ENCODE results near the gene ETHE1. TPM values are rescaled to one million over a fixed set of nuclear protein-coding genes. Genes with fewer than 3 reads are reported as not detected.

ETHE1 gene
- total and polyA plus RNA-seq, 2 of the 8 experiments (the other 6 are each of a cell fraction or from before 2014, with no cell fraction given) = 19.9 to 96.0 TPM

DNA sequence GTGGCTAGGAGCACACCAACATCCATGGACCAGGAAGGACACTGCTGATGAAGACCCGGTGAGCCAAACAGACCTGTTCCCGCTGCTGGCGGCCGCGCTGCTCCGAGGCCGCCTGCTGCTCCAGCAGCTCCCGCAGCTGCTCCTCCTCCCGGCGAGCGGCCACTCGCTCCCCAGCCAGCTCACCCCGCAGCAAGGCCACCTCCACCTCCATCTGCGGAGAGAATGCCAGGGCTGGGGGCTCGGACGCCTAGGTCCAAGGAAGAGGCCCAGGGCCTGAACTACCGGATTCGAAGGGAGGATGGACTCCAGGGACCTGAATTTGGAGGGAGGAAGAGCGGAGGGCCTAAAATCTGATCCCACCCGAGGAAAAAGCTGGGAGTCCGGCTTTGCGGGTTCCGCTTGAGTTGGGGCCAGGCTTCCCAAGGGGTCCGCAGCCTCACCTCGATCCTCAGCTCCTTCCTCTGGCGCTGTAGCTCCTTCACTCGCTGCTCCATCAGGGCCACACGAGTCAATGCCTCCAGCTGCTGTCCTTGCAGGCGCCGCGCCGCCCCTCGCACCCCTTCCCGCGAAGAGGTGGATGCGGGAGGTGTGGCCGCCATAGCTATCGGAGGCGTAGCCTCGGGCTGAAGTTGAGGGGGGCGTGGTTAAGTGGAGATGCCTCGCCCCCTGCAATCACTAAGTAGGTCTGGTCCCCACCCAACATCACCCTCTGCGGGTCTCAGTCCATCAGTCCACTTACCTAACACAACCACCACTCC lies 25.2 kb downstream of the ETHE1 start (continued):
- TF ChIP-seq, protein P1, sequence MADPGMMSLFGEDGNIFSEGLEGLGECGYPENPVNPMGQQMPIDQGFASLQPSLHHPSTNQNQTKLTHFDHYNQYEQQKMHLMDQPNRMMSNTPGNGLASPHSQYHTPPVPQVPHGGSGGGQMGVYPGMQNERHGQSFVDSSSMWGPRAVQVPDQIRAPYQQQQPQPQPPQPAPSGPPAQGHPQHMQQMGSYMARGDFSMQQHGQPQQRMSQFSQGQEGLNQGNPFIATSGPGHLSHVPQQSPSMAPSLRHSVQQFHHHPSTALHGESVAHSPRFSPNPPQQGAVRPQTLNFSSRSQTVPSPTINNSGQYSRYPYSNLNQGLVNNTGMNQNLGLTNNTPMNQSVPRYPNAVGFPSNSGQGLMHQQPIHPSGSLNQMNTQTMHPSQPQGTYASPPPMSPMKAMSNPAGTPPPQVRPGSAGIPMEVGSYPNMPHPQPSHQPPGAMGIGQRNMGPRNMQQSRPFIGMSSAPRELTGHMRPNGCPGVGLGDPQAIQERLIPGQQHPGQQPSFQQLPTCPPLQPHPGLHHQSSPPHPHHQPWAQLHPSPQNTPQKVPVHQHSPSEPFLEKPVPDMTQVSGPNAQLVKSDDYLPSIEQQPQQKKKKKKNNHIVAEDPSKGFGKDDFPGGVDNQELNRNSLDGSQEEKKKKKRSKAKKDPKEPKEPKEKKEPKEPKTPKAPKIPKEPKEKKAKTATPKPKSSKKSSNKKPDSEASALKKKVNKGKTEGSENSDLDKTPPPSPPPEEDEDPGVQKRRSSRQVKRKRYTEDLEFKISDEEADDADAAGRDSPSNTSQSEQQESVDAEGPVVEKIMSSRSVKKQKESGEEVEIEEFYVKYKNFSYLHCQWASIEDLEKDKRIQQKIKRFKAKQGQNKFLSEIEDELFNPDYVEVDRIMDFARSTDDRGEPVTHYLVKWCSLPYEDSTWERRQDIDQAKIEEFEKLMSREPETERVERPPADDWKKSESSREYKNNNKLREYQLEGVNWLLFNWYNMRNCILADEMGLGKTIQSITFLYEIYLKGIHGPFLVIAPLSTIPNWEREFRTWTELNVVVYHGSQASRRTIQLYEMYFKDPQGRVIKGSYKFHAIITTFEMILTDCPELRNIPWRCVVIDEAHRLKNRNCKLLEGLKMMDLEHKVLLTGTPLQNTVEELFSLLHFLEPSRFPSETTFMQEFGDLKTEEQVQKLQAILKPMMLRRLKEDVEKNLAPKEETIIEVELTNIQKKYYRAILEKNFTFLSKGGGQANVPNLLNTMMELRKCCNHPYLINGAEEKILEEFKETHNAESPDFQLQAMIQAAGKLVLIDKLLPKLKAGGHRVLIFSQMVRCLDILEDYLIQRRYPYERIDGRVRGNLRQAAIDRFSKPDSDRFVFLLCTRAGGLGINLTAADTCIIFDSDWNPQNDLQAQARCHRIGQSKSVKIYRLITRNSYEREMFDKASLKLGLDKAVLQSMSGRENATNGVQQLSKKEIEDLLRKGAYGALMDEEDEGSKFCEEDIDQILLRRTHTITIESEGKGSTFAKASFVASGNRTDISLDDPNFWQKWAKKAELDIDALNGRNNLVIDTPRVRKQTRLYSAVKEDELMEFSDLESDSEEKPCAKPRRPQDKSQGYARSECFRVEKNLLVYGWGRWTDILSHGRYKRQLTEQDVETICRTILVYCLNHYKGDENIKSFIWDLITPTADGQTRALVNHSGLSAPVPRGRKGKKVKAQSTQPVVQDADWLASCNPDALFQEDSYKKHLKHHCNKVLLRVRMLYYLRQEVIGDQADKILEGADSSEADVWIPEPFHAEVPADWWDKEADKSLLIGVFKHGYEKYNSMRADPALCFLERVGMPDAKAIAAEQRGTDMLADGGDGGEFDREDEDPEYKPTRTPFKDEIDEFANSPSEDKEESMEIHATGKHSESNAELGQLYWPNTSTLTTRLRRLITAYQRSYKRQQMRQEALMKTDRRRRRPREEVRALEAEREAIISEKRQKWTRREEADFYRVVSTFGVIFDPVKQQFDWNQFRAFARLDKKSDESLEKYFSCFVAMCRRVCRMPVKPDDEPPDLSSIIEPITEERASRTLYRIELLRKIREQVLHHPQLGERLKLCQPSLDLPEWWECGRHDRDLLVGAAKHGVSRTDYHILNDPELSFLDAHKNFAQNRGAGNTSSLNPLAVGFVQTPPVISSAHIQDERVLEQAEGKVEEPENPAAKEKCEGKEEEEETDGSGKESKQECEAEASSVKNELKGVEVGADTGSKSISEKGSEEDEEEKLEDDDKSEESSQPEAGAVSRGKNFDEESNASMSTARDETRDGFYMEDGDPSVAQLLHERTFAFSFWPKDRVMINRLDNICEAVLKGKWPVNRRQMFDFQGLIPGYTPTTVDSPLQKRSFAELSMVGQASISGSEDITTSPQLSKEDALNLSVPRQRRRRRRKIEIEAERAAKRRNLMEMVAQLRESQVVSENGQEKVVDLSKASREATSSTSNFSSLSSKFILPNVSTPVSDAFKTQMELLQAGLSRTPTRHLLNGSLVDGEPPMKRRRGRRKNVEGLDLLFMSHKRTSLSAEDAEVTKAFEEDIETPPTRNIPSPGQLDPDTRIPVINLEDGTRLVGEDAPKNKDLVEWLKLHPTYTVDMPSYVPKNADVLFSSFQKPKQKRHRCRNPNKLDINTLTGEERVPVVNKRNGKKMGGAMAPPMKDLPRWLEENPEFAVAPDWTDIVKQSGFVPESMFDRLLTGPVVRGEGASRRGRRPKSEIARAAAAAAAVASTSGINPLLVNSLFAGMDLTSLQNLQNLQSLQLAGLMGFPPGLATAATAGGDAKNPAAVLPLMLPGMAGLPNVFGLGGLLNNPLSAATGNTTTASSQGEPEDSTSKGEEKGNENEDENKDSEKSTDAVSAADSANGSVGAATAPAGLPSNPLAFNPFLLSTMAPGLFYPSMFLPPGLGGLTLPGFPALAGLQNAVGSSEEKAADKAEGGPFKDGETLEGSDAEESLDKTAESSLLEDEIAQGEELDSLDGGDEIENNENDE (IDR thresholded peaks at IDR 0.05; ENCODE audit: insufficient replicate concordance, low read length) = no peak
- no peak for TF ChIP-seq BRCA1 (IDR thresholded peaks at IDR 0.05; ENCODE audit: low read depth, low read length)
- peak; percentile 68 for TF ChIP-seq KDM4A (IDR thresholded peaks at IDR 0.05; ENCODE audit: low read depth, low read length, severe bottlenecking)
- TF ChIP-seq TBP (IDR thresholded peaks at IDR 0.05; ENCODE audit: low read depth, low read length) = peak; percentile 1; the same call in 1 of the 2 replicates
- TF ChIP-seq SP1 (IDR thresholded peaks at IDR 0.05; ENCODE audit: low read depth, low read length) = no peak
- no peak for TF ChIP-seq CREB1 (IDR thresholded peaks at IDR 0.05)
- no peak for TF ChIP-seq RFX5 (IDR thresholded peaks at IDR 0.05; ENCODE audit: borderline replicate concordance, low read depth, low read length)
- TF ChIP-seq CHD2 (IDR thresholded peaks at IDR 0.05; ENCODE audit: low read length) = no peak

Measured in H1 (cell line).